DND-41 (cell line): ENCODE data around the gene RELL1.
"Not testable (repeated sequence)": the region's sequence is repeated elsewhere in the genome, so short reads cannot be mapped to it uniquely, and the experiment has no call there.

ENCODE experiments used
- ATAC-seq: fragments of 200-7000 bp; cut with Tn5 transposase; 3 replicates; pipeline ENCODE4 v1.9.1; 2021; ENCODE audit warnings: low read depth; ENCODE audit not compliant: insufficient read depth
- DNase-seq: peaks from one replicate; pipeline ENCODE4 v3.0.0-alpha.2; 2020
- H2AFZ ChIP-seq: 2 replicates; pipeline ENCODE4 v1.6.0; 2012; ENCODE audit warnings: low read depth, low read length
- H3K27ac ChIP-seq: 2 replicates; pipeline ENCODE4 v1.5.1; 2012; ENCODE audit warnings: low read length, inconsistent platforms
- H3K27me3 ChIP-seq: fragments of 200-600 bp; sonication (generic); 2 replicates; pipeline ENCODE4 v1.6.0; 2012; ENCODE audit warnings: low read length, mild to moderate bottlenecking, inconsistent platforms; ENCODE audit not compliant: insufficient read depth, poor library complexity
- H3K36me3 ChIP-seq: 2 replicates; pipeline ENCODE4 v1.5.1; 2012; ENCODE audit warnings: low read length, inconsistent platforms; ENCODE audit not compliant: insufficient read depth
- H3K4me1 ChIP-seq: 2 replicates; pipeline ENCODE4 v1.5.1; 2012; ENCODE audit warnings: mild to moderate bottlenecking, low read length; ENCODE audit not compliant: insufficient read depth
- H3K4me2 ChIP-seq: 2 replicates; pipeline ENCODE4 v1.6.0; 2012; ENCODE audit warnings: mild to moderate bottlenecking, moderate library complexity, low read length, inconsistent platforms; ENCODE audit not compliant: insufficient read depth
- H3K4me3 ChIP-seq, 2 experiments: fragments of 200-600 bp in 1 of 2; shearing (Covaris generic) in 1 of 2; 2 replicates each; pipeline ENCODE4 v1.5.1; 2012 to 2016; ENCODE audit warnings: inconsistent platforms in 2 of 2, low read length in 2 of 2, mild to moderate bottlenecking in 2 of 2, low read depth in 1 of 2, moderate library complexity in 1 of 2
- H3K79me2 ChIP-seq: 2 replicates; pipeline ENCODE4 v1.6.0; 2012; ENCODE audit warnings: low read length, inconsistent platforms; ENCODE audit not compliant: insufficient read depth
- H3K9ac ChIP-seq: 2 replicates; pipeline ENCODE4 v1.6.0; 2012; ENCODE audit warnings: low read depth, mild to moderate bottlenecking, inconsistent platforms, low read length, moderate library complexity
- H3K9me3 ChIP-seq: 2 replicates; pipeline ENCODE4 v1.5.1; 2012; ENCODE audit warnings: low read length, moderate library complexity, mild to moderate bottlenecking, inconsistent platforms; ENCODE audit not compliant: insufficient read depth, severe bottlenecking
- H4K20me1 ChIP-seq: 2 replicates; pipeline ENCODE4 v1.6.0; 2012; ENCODE audit warnings: low read length; ENCODE audit not compliant: insufficient read depth
- EZH2 ChIP-seq: IDR thresholded peaks from 3 replicates; pipeline ENCODE4 v1.6.1; 2012; ENCODE audit warnings: borderline replicate concordance, low read depth, mild to moderate bottlenecking, moderate library complexity, low read length, inconsistent platforms; ENCODE audit not compliant: severe bottlenecking
- TF ChIP-seq, protein P1 (sequence below): IDR thresholded peaks from 2 replicates; pipeline ENCODE4 v1.5.1; 2012; ENCODE audit warnings: borderline replicate concordance, low read length, moderate library complexity, mild to moderate bottlenecking; ENCODE audit not compliant: poor library complexity, severe bottlenecking; ENCODE audit errors: extremely low read depth

The RELL1 gene

DNA sequence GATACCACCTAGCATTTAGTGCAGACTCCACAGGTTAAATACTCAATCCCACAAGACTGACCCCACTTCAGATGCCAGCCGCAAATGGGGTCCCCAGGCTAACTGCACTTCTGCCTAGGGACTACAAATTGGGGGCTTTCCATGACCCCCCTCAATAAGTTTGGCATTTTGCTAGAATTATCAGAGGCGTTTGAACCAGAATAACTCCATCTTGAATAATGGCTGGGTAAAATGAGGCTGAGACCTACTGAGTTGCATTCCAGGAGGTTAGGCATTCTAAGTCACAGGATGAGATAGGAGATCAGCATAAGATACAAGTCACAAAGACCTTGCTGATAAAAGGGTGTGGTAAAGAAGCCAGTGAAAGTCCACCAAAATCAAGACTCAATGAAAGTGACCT lies 15.1 kb downstream of the RELL1 start:
- no peak overlapping the region for H3K27ac ChIP-seq
- TF ChIP-seq, protein P1, sequence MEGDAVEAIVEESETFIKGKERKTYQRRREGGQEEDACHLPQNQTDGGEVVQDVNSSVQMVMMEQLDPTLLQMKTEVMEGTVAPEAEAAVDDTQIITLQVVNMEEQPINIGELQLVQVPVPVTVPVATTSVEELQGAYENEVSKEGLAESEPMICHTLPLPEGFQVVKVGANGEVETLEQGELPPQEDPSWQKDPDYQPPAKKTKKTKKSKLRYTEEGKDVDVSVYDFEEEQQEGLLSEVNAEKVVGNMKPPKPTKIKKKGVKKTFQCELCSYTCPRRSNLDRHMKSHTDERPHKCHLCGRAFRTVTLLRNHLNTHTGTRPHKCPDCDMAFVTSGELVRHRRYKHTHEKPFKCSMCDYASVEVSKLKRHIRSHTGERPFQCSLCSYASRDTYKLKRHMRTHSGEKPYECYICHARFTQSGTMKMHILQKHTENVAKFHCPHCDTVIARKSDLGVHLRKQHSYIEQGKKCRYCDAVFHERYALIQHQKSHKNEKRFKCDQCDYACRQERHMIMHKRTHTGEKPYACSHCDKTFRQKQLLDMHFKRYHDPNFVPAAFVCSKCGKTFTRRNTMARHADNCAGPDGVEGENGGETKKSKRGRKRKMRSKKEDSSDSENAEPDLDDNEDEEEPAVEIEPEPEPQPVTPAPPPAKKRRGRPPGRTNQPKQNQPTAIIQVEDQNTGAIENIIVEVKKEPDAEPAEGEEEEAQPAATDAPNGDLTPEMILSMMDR: no peak
- TF ChIP-seq EZH2: no peak
- H3K36me3 ChIP-seq: no peaks in the 10 kb centered on the region
- H3K4me3 ChIP-seq: no peak overlapping the region
- no peak for DNase-seq
- peaks cover 10% of the 10 kb centered on the region for H3K4me1 ChIP-seq
- no peak for ATAC-seq
- no peak overlapping the region for H3K9ac ChIP-seq
- peaks cover 5% of the 10 kb centered on the region; the same call in 1 of the 2 replicates for H4K20me1 ChIP-seq
- H3K9me3 ChIP-seq: no peaks in the 10 kb centered on the region
- H3K27me3 ChIP-seq: no peaks in the 10 kb centered on the region
- no peak overlapping the region for H3K4me2 ChIP-seq
- H2AFZ ChIP-seq: no peak overlapping the region
- peaks cover 47% of the 10 kb centered on the region for H3K79me2 ChIP-seq

DNA sequence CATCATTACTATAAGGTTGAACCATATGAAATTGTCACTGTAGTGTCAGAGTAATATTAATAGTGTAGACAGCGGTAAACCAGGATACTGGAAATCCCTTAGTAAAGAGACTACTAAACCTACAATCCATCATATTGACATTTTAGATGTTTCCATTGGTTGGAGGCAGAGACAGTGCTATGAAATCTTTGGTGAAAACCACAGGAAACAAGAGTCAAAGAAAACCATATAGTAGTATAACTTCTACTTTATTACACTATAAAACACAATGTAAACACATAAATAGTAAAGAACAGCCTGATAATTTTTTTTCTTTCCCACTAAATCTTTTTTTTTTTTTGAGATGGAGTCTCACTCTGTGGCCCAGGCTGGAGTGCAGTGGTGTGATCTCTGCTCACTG lies 15.9 kb downstream of the RELL1 start:
- Histone ChIP-seq H3K4me2 (no peak overlapping the region), H2AFZ (no peak overlapping the region), H3K4me3 (no peak overlapping the region), H3K27me3 (no peaks in the 10 kb centered on the region), H3K79me2 (peaks cover 45% of the 10 kb centered on the region), H3K27ac (no peak overlapping the region), H3K9ac (no peak overlapping the region), H3K4me1 (peaks cover 5% of the 10 kb centered on the region), H3K9me3 (no peaks in the 10 kb centered on the region), H3K36me3 (no peaks in the 10 kb centered on the region), H4K20me1 (peaks cover 5% of the 10 kb centered on the region; the same call in 1 of the 2 replicates)
- DNase-seq (no peak), ATAC-seq (no peak)
- no peak for TF ChIP-seq EZH2
- TF ChIP-seq, protein P1: no peak

DNA sequence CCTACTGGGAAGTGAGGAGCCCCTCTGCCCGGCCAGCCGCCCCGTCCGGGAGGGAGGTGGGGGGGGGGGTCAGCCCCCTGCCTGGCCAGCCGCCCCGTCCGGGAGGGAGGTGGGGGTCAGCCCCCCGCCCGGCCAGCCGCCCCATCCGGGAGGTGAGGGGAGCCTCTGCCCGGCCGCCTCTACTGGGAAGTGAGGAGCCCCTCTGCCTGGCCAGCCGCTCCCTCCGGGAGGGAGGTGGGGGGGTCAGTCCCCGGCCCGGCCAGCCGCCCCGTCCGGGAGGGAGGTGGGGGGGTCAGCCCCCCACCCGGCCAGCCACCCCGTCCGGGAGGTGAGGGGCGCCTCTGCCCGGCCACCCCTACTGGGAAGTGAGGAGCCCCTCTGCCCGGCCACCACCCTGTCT lies 17.1 kb downstream of the RELL1 start:
- H3K4me2 ChIP-seq, H3K27me3 ChIP-seq, H3K9ac ChIP-seq, H3K36me3 ChIP-seq, H3K27ac ChIP-seq, H3K4me3 ChIP-seq, H2AFZ ChIP-seq, H3K9me3 ChIP-seq, ATAC-seq, H3K4me1 ChIP-seq, H4K20me1 ChIP-seq, DNase-seq: not testable (repeated sequence)
- H3K79me2 ChIP-seq: peaks cover 50% of the 10 kb centered on the region

DNA sequence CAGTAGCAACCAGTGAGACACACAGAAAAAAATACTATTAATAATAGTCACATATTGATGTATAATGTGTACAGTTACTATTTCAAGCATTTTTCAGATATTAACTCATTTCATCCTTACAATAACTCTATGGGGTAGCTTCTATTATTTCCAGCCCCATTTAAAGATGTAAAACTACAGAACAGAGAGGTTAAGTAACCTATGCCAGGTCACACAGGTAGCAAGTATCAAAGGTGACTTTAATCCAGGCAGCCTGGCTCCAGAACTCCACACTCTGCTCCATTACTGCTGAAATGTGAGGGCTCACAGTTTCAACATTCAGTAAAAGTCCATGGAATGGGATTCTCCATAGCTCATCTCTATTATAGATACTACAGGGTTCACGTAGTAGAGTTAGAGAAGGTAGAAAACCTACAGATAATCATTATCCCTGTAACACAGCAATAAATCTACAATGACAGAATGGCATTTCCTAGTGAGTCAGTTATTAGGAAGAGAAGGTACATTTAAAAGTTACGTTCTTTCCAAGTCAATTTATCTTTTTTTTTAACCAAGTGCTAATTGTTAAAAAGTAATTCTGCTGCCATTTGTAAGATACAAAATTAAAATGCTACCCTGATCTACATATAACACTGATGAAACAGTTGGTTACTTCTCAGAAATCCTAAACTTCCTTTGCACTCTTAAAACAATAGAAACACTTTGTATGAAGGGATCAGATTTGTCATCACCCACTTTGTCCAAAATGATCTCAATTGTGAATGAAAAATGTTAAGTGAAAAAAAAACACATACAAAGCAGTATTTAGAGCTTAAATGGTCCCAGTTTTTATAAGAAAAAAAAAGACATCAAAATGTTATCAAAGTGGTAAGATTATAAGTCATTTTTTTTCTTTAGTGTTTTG lies 18.7 kb downstream of the RELL1 start:
- no peaks in the 10 kb centered on the region for H3K36me3 ChIP-seq
- H4K20me1 ChIP-seq: 0 out of 2 replicates have a peak, but pooled peaks cover 3% of the 10 kb centered on the region
- H3K4me2 ChIP-seq: no peak overlapping the region
- TF ChIP-seq EZH2: no peak
- H3K9me3 ChIP-seq: no peaks in the 10 kb centered on the region
- DNase-seq (no peak), ATAC-seq (no peak)
- H3K27me3 ChIP-seq: no peaks in the 10 kb centered on the region
- H3K27ac ChIP-seq: no peak overlapping the region
- no peak overlapping the region for H3K9ac ChIP-seq
- no peak overlapping the region for H3K4me3 ChIP-seq
- H3K4me1 ChIP-seq: peaks cover 5% of the 10 kb centered on the region
- H3K79me2 ChIP-seq: peaks cover 39% of the 10 kb centered on the region
- H2AFZ ChIP-seq: no peak overlapping the region
